B cell (primary cell): ENCODE data around the gene TATDN3. TPM values are rescaled to one million over a fixed set of nuclear protein-coding genes. Genes with fewer than 3 reads are reported as not detected.

Experiments used
- ATAC-seq: fragments of 200-7000 bp; cut with Tn5 transposase; one replicate; pipeline ENCODE4 v1.10.0; 2021; ENCODE audit warnings: low read depth, mild to moderate bottlenecking, moderate number of reproducible peaks, moderate library complexity
- CTCF ChIA-PET: fragments of 350-600 bp; sonication (Branson Sonifier 250); formaldehyde crosslinking; loops from one replicate; lab custom pipeline; 2021; ENCODE audit warnings: antibody characterized with exemption, inconsistent platforms; lab: Charles Lee
- POLR2A ChIA-PET: fragments of 350-600 bp; sonication (Branson Sonifier 250); formaldehyde crosslinking; loops from one replicate; lab custom pipeline; 2021; ENCODE audit warnings: antibody characterized with exemption; lab: Charles Lee
- DNase-seq: peaks from one replicate; pipeline ENCODE4 v3.0.0; 2013
- H2AFZ ChIP-seq: 2 replicates; pipeline ENCODE4 v1.6.1; 2012; ENCODE audit warnings: mild to moderate bottlenecking, low read depth, low read length; ENCODE audit not compliant: insufficient read depth, poor library complexity, severe bottlenecking
- H3K27ac ChIP-seq, 2 donors: 1 replicate in 1 of 2; 2 replicates in 1 of 2; pipeline ENCODE4 v1.5.1; 2012 to 2013; ENCODE audit warnings: low read length in 2 of 2, mild to moderate bottlenecking in 2 of 2, moderate library complexity in 1 of 2
- H3K27me3 ChIP-seq, 4 experiments: fragments of 200-600 bp in 1 of 4; sonication (generic) in 1 of 4; replicated peaks in 1 of 4; 1 replicate in 2 of 4; 2 replicates in 2 of 4; pipeline versions ENCODE4 v1.6.1 to v1.7.0; 2013 to 2016; ENCODE audit warnings: low read length in 3 of 4, mild to moderate bottlenecking in 2 of 4, mixed read lengths in 1 of 4, moderate library complexity in 1 of 4; ENCODE audit not compliant: insufficient read depth in 4 of 4, control insufficient read depth in 3 of 4; ENCODE audit errors: control extremely low read depth in 1 of 4
- H3K36me3 ChIP-seq, 2 experiments: replicated peaks in 1 of 2; 1 replicate in 1 of 2; 2 replicates in 1 of 2; pipeline versions ENCODE4 v1.6.1 to v1.7.1; 2013; ENCODE audit warnings: low read length in 1 of 2; ENCODE audit not compliant: insufficient read depth in 2 of 2, control insufficient read depth in 1 of 2; ENCODE audit errors: control extremely low read depth in 1 of 2, extremely low read depth in 1 of 2
- H3K4me1 ChIP-seq, 2 donors: fragments of 200-600 bp in 1 of 2; sonication (generic) in 1 of 2; 1 replicate in 1 of 2; 2 replicates in 1 of 2; pipeline versions ENCODE4 v1.5.1 to v1.6.1; 2013 to 2017; ENCODE audit warnings: low read length in 2 of 2; ENCODE audit not compliant: control insufficient read depth in 2 of 2, insufficient read depth in 2 of 2
- H3K4me2 ChIP-seq: replicated peaks from 2 replicates; pipeline ENCODE3; 2012; ENCODE audit warnings: mild to moderate bottlenecking, low read depth, low read length; ENCODE audit not compliant: poor library complexity, severe bottlenecking
- H3K4me3 ChIP-seq, 5 experiments: fragments of 200-600 bp in 1 of 5; sonication (generic) in 1 of 5; 1 replicate in 3 of 5; 2 replicates in 2 of 5; pipeline versions ENCODE4 v1.5.1 to v1.7.0; 2011 to 2016; ENCODE audit warnings: low read length in 4 of 5, mild to moderate bottlenecking in 4 of 5, low read depth in 2 of 5, control low read depth in 1 of 5, moderate library complexity in 1 of 5; ENCODE audit not compliant: insufficient read depth in 1 of 5; ENCODE audit errors: control extremely low read depth in 1 of 5, extremely low read depth in 1 of 5
- H3K79me2 ChIP-seq: fragments of 200-600 bp; sonication (generic); one replicate; pipeline ENCODE4 v1.6.0; 2016; ENCODE audit warnings: low read length; ENCODE audit not compliant: control insufficient read depth, insufficient read depth
- H3K9ac ChIP-seq: fragments of 200-600 bp; sonication (generic); 2 replicates; pipeline ENCODE4 v1.6.1; 2017; ENCODE audit warnings: mild to moderate bottlenecking, low read length, moderate library complexity
- H3K9me3 ChIP-seq, 3 donors: one replicate each; pipeline versions ENCODE4 v1.6.1 to v1.7.1; 2013; ENCODE audit warnings: low read length in 2 of 3; ENCODE audit not compliant: control insufficient read depth in 2 of 3, insufficient read depth in 1 of 3; ENCODE audit errors: control extremely low read depth in 1 of 3
- H4K20me1 ChIP-seq: 2 replicates; pipeline ENCODE4 v1.6.0; 2012; ENCODE audit warnings: mild to moderate bottlenecking, low read length; ENCODE audit not compliant: insufficient read depth, control insufficient read depth, poor library complexity, severe bottlenecking
- H3K27ac Mint-ChIP-seq: one replicate; pipeline ENCODE4 v1.8.0; 2021; ENCODE audit warnings: mixed read lengths
- H3K27me3 Mint-ChIP-seq: one replicate; pipeline ENCODE4 v1.8.0; 2021; ENCODE audit warnings: mixed read lengths
- H3K4me1 Mint-ChIP-seq: one replicate; pipeline ENCODE4 v1.8.0; 2021; ENCODE audit warnings: mixed read lengths
- H3K4me3 Mint-ChIP-seq: one replicate; pipeline ENCODE4 v1.8.0; 2021; ENCODE audit warnings: mixed read lengths
- H3K9me3 Mint-ChIP-seq: one replicate; pipeline ENCODE4 v1.8.0; 2022; ENCODE audit warnings: mixed read lengths; ENCODE audit not compliant: insufficient read depth
- CTCF ChIP-seq: fragments of 200-600 bp; IDR thresholded peaks from one replicate; pipeline ENCODE4 v1.8.0; 2022; ENCODE audit warnings: antibody characterized with exemption, mild to moderate bottlenecking
- EZH2 ChIP-seq: IDR thresholded peaks from 2 replicates; pipeline ENCODE4 v1.6.1; 2012; ENCODE audit warnings: borderline replicate concordance, low read depth, mild to moderate bottlenecking, moderate library complexity, low read length; ENCODE audit not compliant: insufficient read depth, poor library complexity, severe bottlenecking
- WGBS: methylation state at CpG from one replicate; pipeline ENCODE4 v1.1.5; 2013; ENCODE audit warnings: missing lambda C conversion rate; ENCODE audit not compliant: insufficient coverage; 5-methylcytosine and 5-hydroxymethylcytosine counted together
- intact Hi-C: fragments of 100-400 bp; cut with micrococcal nuclease; formaldehyde crosslinking; loops from one replicate; pipeline ENCODE4 v1.10.0; 2022
- polyA plus RNA-seq: library from polyadenylated mRNA; depleted of rRNA; stranded (reverse); fragments of >200 nt; gene quantifications from 2 replicates; pipeline ENCODE4 v1.2.3, GENCODE V29; 2012
- total RNA-seq, 2 donors: library from RNA; stranded (reverse); fragments of 120-200 nt in 1 of 2; gene quantifications; 1 replicate in 1 of 2; 2 replicates in 1 of 2; pipeline versions ENCODE4 v1.2.3 to v1.2.4, GENCODE V29; 2013 to 2022

The TATDN3 gene
- total and polyA plus RNA-seq, 2 donors (not counting 1 experiment from before 2014, with no cell fraction given), result 17.6 to 28.6 TPM

- Histone ChIP-seq H2AFZ (no peak within 1 kb of the TSS), H3K79me2 (no peaks in the 10 kb centered on the region), H3K4me1 (no peaks in the 10 kb centered on the region), H4K20me1 (no peaks in the 10 kb centered on the region), H3K4me3 (no peak within 1 kb of the TSS), H3K27me3 (no peaks in the 10 kb centered on the region), H3K36me3 (no peaks in the 10 kb centered on the region), H3K27ac (no peak within 1 kb of the TSS), H3K4me2 (no peak within 1 kb of the TSS), H3K9me3 (peaks cover 0 to 4% (median 0%) of the 10 kb centered on the region in 3 donors), H3K9ac (no peak within 1 kb of the TSS)
- H3K9me3 Mint-ChIP-seq, result no peaks in the 10 kb centered on the region
- H3K27me3 Mint-ChIP-seq, result no peaks in the 10 kb centered on the region
- DNase-seq, result no peak
- no peaks in the 10 kb centered on the region for H3K4me1 Mint-ChIP-seq
- POLR2A ChIA-PET, result no interaction called here
- CTCF ChIA-PET, result no interaction called here
- H3K4me3 Mint-ChIP-seq, result no peak within 1 kb of the TSS
- ATAC-seq, result no peak
- 100% methylated on average over 3 of the region's 4 CpGs for WGBS
- intact Hi-C loops, result no loop called here
- no peak within 1 kb of the TSS for H3K27ac Mint-ChIP-seq
- TF ChIP-seq CTCF (no peak), EZH2 (no peak)
Measured at GRCh38 chr1:212847549-212847948, 55.9 kb downstream of the TATDN3 start, which contains the start of gene SPATA45. SPATA45 (minus strand) TSS chr1:212847649; CDS start chr1:212836149, 11,500 bp downstream.

DNA sequence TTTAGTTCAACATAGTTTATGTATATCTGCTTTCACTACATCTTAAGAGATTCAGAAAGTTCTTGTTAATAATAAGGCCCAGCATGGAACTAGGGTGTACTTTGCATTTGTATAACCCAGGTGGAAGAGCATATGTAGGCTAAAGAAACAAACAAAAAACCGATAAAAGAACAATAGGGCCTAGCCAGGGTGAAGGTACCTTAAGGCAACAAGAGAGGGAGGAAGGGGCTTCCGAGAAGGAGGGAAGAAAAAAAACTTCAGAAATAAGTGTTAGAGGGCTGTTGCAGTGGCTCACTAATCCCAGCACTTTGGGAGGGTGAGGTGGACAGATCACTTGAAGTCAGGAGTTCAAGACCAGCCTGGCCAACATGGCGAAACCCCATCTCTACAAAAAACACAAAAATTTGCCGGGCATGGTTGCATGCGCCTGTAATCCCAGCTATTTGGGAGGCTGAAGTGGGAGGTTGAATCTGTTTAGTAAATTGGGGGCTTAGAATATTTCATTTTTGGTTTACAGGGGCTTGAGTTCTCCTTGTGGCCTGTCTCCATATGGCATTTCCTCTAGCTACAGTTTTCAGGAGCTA lies 60.5 kb downstream of the TATDN3 start:
- H3K27ac ChIP-seq, result no peak overlapping the region
- no peak for DNase-seq
- POLR2A ChIA-PET, result no interaction called here
- H3K36me3 ChIP-seq, result no peaks in the 10 kb centered on the region
- H3K9me3 Mint-ChIP-seq, result no peaks in the 10 kb centered on the region
- no peak for ATAC-seq
- H3K27ac Mint-ChIP-seq, result no peak overlapping the region
- no peak overlapping the region for H3K4me2 ChIP-seq
- 100% methylated on average over 3 of the region's 5 CpGs for WGBS
- peaks cover 3 to 7% of the 10 kb centered on the region in 2 donors for H3K4me1 ChIP-seq
- H3K9ac ChIP-seq, result no peak overlapping the region
- H3K4me3 ChIP-seq, result no peak overlapping the region
- no peaks in the 10 kb centered on the region for H4K20me1 ChIP-seq
- peaks cover 19% of the 10 kb centered on the region for H3K79me2 ChIP-seq
- intact Hi-C loops, result no loop called here
- H3K4me1 Mint-ChIP-seq, result peaks cover 6% of the 10 kb centered on the region
- no peaks in the 10 kb centered on the region for H3K27me3 ChIP-seq
- H3K4me3 Mint-ChIP-seq, result no peak overlapping the region
- CTCF ChIA-PET, result no interaction called here
- H3K9me3 ChIP-seq, result no peaks in the 10 kb centered on the region
- H3K27me3 Mint-ChIP-seq, result no peaks in the 10 kb centered on the region
- no peak overlapping the region for H2AFZ ChIP-seq
- TF ChIP-seq EZH2, result no peak
- no peak for TF ChIP-seq CTCF
